GM23248 (cell line): ENCODE results near the gene SRSF8.

Experiments used
- EZH2 ChIP-seq: fragments of 200-600 bp; sonication (generic); IDR thresholded peaks from 2 replicates; pipeline ENCODE4 v1.6.1; 2018; ENCODE audit warnings: antibody characterized with exemption, mild to moderate bottlenecking; ENCODE audit not compliant: insufficient read depth, poor library complexity, severe bottlenecking
- EZH2phosphoT487 ChIP-seq: fragments of 200-600 bp; sonication (generic); IDR thresholded peaks from 2 replicates; pipeline ENCODE4 v1.6.1; 2018; ENCODE audit warnings: antibody characterized with exemption, moderate library complexity, mild to moderate bottlenecking, low read depth; ENCODE audit not compliant: insufficient read depth

DNA sequence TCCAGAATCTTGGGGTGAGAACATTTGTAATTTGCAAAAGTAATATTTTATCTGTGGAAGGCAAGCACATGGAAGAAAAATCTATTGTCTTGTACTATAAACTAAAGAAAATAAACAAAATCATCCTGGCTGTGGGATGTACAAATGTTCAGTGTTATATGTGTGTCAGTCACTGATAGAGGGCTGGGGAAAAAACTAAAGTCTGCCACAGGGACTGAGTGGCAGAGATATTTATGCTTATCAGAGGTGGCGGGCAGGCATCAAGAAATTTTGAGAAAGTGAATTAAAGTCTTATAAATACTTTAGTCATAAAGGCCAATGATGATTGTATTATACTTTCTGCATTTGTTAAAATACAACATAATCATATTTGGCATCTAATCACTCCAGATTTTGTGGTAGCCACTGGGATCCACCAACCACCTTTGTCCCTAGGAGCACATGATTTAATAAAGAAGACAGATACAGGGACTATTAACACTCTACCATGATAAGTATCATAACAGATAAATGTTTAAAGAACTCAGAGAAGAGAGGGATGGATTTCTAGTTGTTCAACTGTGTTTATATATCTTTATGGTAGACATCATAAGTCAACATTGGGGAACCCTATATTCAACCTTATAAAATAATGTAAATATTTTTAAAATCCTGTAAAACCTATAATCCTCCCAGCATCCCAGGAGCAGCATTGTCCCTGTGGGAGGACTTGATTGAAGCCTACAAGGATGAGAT, 20.3 kb downstream of the SRSF8 start:
- TF ChIP-seq EZH2phosphoT487 (no peak), EZH2 (no peak)
